Measurements from ENCODE around the gene AGMO. TPM values are rescaled to one million over a fixed set of nuclear protein-coding genes. Genes with fewer than 3 reads are reported as not detected.

Gene AGMO
- polyA plus RNA-seq, 1 donor (not counting 4 experiments of a cell fraction or from before 2014, with no cell fraction given): not detected

GRCh38 chr7:15236952-15237351 is 324.9 kb downstream of the AGMO start:
- Histone ChIP-seq H3K27ac (ENCODE audit: control insufficient read depth, insufficient read depth, low read length) (no peak overlapping the region), H3K4me2 (ENCODE audit: control insufficient read depth, extremely low read depth, insufficient read depth, low read depth, low read length) (no peak overlapping the region), H3K9ac (ENCODE audit: control insufficient read depth, extremely low read depth, insufficient read depth, low read length) (no peak overlapping the region), H3K4me3 (ENCODE audit: control insufficient read depth in 2 of 3, extremely low read depth in 1 of 3, insufficient read depth in 2 of 3, low read depth in 1 of 3, low read length in 3 of 3) (no peak overlapping the region), H3K27me3 (ENCODE audit: control insufficient read depth, extremely low read depth, insufficient read depth, low read length) (no peaks in the 10 kb centered on the region), H3K9me1 (ENCODE audit: control insufficient read depth, extremely low read depth, insufficient read depth, low read length) (no peaks in the 10 kb centered on the region), H3K36me3 (ENCODE audit: control insufficient read depth in 2 of 2, extremely low read depth in 1 of 2, insufficient read depth in 2 of 2, low read length in 2 of 2) (no peaks in the 10 kb centered on the region), H3K9me3 (ENCODE audit: control insufficient read depth, low read depth, low read length) (no peaks in the 10 kb centered on the region), H4K20me1 (ENCODE audit: control insufficient read depth, extremely low read depth, insufficient read depth, low read length) (no peaks in the 10 kb centered on the region), H3K4me1 (ENCODE audit: control insufficient read depth, extremely low read depth, insufficient read depth, low read length) (no peaks in the 10 kb centered on the region), H2AFZ (ENCODE audit: control insufficient read depth, low read length) (no peak overlapping the region), H3K79me2 (ENCODE audit: control insufficient read depth, insufficient read depth, low read length) (no peaks in the 10 kb centered on the region)
- FAIRE-seq: no peak
- DNase-seq (ENCODE audit: low read depth, low spot score): no peak
- TF ChIP-seq, protein P1, sequence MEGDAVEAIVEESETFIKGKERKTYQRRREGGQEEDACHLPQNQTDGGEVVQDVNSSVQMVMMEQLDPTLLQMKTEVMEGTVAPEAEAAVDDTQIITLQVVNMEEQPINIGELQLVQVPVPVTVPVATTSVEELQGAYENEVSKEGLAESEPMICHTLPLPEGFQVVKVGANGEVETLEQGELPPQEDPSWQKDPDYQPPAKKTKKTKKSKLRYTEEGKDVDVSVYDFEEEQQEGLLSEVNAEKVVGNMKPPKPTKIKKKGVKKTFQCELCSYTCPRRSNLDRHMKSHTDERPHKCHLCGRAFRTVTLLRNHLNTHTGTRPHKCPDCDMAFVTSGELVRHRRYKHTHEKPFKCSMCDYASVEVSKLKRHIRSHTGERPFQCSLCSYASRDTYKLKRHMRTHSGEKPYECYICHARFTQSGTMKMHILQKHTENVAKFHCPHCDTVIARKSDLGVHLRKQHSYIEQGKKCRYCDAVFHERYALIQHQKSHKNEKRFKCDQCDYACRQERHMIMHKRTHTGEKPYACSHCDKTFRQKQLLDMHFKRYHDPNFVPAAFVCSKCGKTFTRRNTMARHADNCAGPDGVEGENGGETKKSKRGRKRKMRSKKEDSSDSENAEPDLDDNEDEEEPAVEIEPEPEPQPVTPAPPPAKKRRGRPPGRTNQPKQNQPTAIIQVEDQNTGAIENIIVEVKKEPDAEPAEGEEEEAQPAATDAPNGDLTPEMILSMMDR (optimal IDR thresholded peaks at IDR 0.05 in 1 of 3, IDR thresholded peaks at IDR 0.05 in 1 of 3, conservative IDR thresholded peaks at IDR 0.05 in 1 of 3; ENCODE audit: extremely low read depth in 1 of 3, insufficient read depth in 2 of 3, low read length in 3 of 3): no peak
- no peak for TF ChIP-seq EZH2 (IDR thresholded peaks at IDR 0.05; ENCODE audit: low read length)
- dilution Hi-C loops (cut with MboI; ENCODE audit: extremely low pct_ligation_motif_present, low sequenced_read_pairs): no loop called here

GRCh38 chr7:15234431-15234830 is 327.4 kb downstream of the AGMO start:
- TF ChIP-seq EZH2 (IDR thresholded peaks at IDR 0.05; ENCODE audit: low read length): no peak
- TF ChIP-seq, protein P1 (optimal IDR thresholded peaks at IDR 0.05 in 1 of 3, IDR thresholded peaks at IDR 0.05 in 1 of 3, conservative IDR thresholded peaks at IDR 0.05 in 1 of 3; ENCODE audit: extremely low read depth in 1 of 3, insufficient read depth in 2 of 3, low read length in 3 of 3): no peak
- Histone ChIP-seq H3K79me2 (ENCODE audit: control insufficient read depth, insufficient read depth, low read length) (no peaks in the 10 kb centered on the region), H3K27ac (ENCODE audit: control insufficient read depth, insufficient read depth, low read length) (no peak overlapping the region), H4K20me1 (ENCODE audit: control insufficient read depth, extremely low read depth, insufficient read depth, low read length) (no peaks in the 10 kb centered on the region), H3K4me1 (ENCODE audit: control insufficient read depth, extremely low read depth, insufficient read depth, low read length) (no peaks in the 10 kb centered on the region), H3K9ac (ENCODE audit: control insufficient read depth, extremely low read depth, insufficient read depth, low read length) (no peak overlapping the region), H3K4me2 (ENCODE audit: control insufficient read depth, extremely low read depth, insufficient read depth, low read depth, low read length) (no peak overlapping the region), H3K4me3 (ENCODE audit: control insufficient read depth in 2 of 3, extremely low read depth in 1 of 3, insufficient read depth in 2 of 3, low read depth in 1 of 3, low read length in 3 of 3) (no peak overlapping the region), H3K27me3 (ENCODE audit: control insufficient read depth, extremely low read depth, insufficient read depth, low read length) (no peaks in the 10 kb centered on the region), H3K9me1 (ENCODE audit: control insufficient read depth, extremely low read depth, insufficient read depth, low read length) (no peaks in the 10 kb centered on the region), H3K36me3 (ENCODE audit: control insufficient read depth in 2 of 2, extremely low read depth in 1 of 2, insufficient read depth in 2 of 2, low read length in 2 of 2) (no peaks in the 10 kb centered on the region), H3K9me3 (ENCODE audit: control insufficient read depth, low read depth, low read length) (no peaks in the 10 kb centered on the region), H2AFZ (ENCODE audit: control insufficient read depth, low read length) (no peak overlapping the region)
- dilution Hi-C loops (cut with MboI; ENCODE audit: extremely low pct_ligation_motif_present, low sequenced_read_pairs): no loop called here
- no peak for DNase-seq (ENCODE audit: low read depth, low spot score)
- no peak for FAIRE-seq

All from keratinocyte (primary cell).